HEK293T (cell line): ENCODE measurements around the gene TBX2.

Source experiments
- LEF1 ChIP-seq: fragments of 450-650 bp; IDR thresholded peaks from 2 replicates; pipeline ENCODE4 v1.6.1; 2017; ENCODE audit warnings: mild to moderate bottlenecking, borderline replicate concordance
- PKNOX1 ChIP-seq: fragments of 450-650 bp; IDR thresholded peaks from 2 replicates; pipeline ENCODE4 v1.6.1; 2016
- SP1 ChIP-seq: fragments of 450-650 bp; IDR thresholded peaks from 2 replicates; pipeline ENCODE4 v1.6.1; 2017
- SUZ12 ChIP-seq: fragments of 450-650 bp; IDR thresholded peaks from 2 replicates; pipeline ENCODE4 v1.6.1; 2016; ENCODE audit warnings: mild to moderate bottlenecking

- TF ChIP-seq PKNOX1 (no peak), LEF1 (no peak), SP1 (no peak), SUZ12 (no peak)
These were observed 26.2 kb downstream of the TBX2 start for GRCh38 chr17:61425682-61426481.
